Jurkat, Clone E6-1 (cell line): ENCODE results near the gene HOXA1.

Experiments
- DNase-seq: peaks from one replicate; pipeline ENCODE4 v3.0.0-alpha.2; 2011; ENCODE audit warnings: low read depth, low spot score
- H3K4me3 ChIP-seq: 2 replicates; pipeline ENCODE4 v1.5.1; 2011; ENCODE audit warnings: mild to moderate bottlenecking, low read length, control low read depth, moderate library complexity

The HOXA1 gene

DNA sequence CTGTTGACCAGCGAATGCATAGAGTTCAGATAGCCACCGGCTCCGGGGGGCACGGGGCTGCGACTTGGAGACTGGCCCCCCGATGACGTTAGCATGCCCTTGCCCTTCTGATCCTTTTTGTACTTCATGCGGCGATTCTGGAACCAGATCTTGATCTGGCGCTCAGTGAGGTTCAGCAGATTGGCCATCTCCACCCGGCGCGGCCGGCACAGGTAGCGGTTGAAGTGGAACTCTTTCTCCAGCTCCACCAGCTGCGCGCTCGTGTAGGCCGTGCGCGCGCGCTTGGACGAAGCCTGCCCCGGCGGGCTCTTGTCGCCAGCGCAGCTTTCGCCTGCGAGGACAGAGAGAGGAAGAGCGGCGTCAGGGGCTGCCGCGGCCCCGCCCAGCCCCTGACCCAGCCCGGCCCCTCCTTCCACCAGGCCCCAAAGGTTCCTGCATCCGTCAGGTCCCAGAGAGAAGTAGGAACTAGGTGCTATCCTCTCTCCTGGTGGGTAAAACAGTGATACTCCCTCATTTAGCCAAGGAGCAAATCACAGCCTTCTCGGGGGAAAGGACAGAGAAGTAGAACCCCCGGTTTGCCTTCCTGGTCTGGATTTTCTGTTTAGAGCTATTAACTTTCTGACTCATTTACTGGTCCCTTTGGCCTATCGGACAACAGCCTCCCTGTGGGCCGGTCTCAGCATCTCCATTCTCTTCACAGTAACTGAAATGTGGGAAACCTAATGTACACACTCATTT is 12.8 kb upstream of the HOXA1 start:
- H3K4me3 ChIP-seq: no peak overlapping the region
- DNase-seq: no peak

DNA sequence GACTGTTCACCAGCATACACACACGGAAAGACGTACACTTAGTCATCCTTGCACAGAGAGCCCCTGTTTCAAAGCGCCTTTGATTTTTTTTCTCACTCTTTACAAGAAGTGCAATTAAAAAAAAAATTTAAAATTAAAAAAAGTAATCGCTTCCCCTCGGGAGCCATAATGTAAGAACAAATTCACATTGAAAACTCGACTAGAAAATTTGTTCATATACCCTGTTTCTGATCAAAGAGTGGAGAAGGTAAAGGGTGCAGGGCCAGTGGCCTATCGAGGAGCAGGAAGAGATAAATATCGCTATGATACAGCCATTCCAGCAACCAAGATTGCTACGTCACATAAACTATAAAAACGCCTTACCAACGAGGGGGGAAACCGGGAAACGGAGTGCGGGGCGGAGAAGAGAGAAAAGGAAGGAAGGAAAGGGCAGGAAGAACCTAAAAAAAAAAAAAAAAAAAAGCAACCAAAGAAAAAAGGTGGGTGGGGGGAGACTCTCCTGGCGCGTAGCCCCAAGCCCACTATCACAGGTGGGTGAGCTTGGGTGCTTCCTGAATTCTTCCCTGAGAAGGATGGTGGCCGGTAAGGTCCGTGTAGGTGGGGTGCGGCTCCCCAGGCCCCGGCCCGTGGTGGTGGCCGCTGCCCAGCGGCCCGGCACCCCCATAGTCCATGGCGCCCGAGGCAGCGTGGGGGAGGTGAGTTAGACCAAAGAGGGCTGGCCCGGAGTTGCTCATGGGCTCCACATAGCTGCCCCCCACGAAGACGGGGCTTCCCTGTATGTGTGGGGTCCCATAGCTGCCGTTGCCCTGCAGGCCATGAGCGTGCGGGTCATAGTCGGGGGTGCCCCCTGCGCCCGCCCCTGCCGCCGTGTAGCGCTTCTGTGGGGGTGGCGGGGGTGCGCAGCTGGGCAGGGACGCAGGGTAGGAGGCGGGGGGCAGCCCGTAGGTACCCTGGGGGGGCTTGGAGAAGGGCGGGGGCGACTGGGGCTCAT is 11.9 kb upstream of the HOXA1 start:
- no peak overlapping the region for H3K4me3 ChIP-seq
- DNase-seq: no peak

DNA sequence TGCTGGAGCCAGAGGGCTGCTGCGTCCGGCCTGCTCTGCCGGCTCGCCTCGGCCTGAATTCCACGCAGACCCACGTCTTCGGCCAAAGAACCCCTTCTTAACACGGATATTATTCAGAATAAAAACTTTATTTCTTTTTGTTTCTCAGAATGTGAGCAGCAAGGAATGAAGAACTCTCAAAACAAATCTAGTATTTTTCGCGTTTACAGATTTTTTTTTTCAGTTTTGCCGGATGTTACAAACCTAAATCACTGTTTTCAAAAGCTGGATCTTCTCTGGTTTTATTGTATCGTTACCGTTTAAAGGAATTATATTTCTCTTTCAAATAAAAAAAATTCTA is 11.1 kb upstream of the HOXA1 start:
- no peak overlapping the region for H3K4me3 ChIP-seq
- no peak for DNase-seq

DNA sequence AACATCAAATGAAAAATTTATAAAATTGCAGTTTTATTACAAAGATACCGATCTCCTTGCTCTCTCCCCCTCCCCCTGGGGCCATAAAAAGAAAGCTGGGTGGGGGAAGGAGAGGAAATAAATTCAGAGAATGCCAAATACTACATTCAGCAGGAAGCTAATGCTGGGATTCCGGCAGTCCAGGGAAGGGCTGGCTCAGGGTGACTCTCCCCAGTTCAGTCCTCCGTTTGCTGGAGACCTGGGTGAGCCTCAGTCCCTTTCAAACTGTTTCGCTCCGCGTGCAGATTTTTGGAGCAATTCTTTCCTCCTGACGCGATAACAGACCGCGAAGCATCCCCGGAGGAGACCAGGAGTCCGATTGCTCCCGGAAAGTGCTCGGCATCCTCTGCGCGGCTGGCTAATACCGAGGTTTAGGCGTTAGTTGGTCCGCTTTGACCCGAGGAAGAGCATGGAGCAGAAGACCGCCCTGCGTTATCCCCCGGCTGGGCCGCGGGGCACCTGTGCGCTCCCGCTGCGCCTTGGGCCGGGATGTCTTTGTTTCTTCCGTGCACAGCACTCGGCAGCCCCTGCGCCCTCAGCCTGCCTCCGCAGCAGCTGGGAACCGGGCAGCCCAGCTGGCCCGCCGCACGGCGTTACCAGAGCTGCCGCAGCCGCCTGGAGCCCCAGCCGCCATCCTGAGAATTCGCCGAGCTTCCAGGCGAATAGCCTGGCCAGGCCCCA is 10.5 kb upstream of the HOXA1 start:
- no peak overlapping the region for H3K4me3 ChIP-seq
- DNase-seq: no peak

DNA sequence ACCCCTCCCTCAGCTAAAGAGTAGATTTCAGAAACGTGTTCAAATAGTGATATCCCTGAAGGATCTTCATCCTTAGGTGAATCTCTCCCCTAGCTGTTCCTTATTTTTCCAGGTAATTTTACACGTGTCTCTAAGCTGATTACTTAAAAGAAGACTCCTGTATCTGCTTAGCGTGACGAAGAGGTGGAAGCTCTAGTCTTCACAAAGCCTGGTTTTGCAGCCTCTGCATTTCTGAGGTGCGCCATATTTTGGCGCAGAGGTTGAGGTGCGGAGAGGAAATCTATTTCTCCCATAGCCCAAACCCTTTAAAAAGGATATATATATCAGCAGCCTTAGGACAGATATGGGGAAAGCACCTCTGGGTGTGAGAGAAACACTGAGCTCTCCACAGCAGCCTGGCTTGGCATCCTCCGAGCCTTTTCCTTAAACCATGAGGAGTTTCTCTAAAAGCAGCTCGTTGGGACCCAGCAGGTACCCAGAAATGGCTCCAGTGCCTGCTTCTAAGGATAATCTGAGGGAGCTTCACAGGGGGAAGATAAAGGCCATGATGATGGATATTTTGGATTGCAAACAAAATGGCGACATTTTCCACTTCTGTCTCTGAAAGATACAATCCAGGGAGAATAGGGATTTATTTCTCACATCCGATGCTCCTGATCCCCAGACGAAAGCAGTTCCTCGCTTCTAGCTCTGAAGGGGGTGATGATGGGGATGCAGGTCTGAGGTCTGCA is 9.7 kb upstream of the HOXA1 start:
- DNase-seq: no peak
- H3K4me3 ChIP-seq: no peak overlapping the region

DNA sequence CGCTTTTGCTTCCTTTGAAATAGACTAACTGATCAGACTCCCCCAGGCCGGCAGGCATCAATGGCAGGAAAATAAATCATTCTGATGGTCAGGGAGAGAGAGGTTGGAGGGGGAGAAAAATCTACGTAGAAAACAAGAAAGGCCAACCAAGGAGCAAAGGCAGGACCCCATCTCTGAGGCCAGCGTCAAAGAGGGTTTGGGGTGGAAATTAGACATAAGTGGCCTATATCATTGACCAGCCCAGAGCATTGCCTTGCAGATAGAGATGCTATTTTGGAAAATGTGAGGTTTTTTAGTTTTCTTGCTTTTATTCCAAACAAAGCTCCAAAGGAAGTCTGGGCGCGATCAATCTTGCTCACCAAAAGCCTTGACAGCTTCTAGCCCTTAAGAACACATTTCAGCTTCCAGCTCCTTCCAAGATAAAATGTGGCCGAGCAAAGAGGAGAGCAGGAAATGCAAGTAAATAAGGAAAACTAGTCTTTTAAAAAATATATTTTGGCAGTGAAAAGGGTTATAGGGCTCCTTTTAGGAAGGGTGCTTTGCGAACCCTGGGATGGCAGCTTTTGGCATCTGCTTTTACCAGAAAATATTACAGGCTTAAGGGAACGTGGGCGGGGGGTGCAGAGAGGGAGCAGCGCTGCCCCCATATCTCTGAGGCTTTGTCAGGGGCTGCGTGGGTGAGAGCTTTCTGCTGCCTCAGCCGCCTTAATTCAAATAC is 8.7 kb upstream of the HOXA1 start:
- DNase-seq: no peak
- H3K4me3 ChIP-seq: no peak overlapping the region

DNA sequence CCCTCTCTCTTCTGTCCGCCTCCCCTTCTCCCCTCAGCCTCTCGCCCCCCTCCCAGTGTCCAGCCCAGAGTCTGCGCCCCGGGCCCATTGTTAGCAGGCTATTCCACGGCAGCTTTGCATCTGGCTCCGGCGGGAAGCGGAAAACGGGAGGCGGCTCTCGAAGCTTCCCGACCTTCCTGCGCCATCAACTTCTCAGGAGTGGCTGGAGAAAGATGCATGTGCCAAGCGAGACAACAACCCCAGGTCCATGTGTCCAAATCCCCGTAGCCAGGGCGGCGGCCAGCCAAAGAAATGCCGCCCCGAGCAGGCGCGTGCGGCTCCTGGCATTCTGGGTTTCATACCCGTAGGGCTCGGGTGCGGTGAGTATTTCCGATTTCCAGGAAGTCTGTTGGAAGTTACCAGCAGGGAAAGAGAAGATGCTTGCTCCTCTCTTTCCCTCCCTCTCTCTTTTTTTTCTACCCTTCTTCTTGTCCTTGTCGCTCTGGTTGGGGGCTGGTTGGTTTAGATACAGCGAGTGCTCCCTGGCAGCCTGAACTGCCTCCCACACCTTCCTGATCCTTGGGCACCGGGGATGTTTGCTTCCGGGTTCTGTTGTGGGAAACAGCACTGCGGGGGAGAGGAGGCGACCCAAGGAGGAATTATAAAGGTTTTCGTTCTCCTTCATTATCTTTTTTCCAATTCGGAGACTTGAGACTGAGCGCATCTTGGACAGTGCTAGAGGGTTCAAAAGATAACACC is 7.9 kb upstream of the HOXA1 start:
- no peak overlapping the region for H3K4me3 ChIP-seq
- DNase-seq: no peak

DNA sequence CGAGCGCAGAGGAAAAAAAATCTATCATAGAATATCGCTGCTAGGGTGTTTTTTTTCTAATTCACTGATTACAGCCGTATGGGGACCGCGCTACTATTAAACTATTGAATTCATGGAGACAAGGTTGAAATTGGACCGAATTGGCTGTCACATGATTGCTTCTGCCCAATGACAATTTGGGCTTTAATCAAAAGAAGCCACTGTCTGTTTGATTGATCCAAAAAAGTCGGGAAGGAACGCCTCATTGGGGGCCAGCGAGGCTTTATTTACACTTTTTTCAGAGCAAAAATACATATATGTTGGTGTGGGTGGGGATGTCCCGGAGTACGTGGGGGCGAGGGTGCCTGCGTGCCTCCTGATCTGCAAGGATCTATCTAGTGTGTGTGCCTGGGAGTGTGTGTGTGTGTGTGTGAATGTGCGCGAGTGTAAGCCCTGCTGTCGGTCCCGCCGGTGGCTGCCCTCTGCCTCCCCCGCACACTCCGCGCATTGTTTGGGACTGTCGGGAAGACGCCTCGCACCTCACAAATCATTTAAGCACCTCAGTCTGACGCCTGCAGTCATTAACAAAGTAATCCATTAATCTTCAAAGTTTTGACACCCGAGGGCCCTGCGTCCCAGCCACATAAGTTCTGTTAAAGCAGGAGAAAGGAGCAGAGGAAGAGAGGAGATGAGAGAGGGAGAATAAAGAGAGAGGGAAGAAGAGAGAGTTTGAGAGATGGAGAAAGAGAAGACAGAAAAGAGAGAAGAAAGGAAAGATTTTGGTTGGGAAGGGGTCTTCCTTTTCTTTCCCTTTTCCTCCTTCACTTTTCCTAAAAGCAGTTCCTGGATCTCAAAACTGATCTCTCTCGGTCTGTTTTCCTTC is 7.0 kb upstream of the HOXA1 start, which contains the start of gene HOXA2:
Gene HOXA2 (minus strand): TSS at position 103 of the 862 bp plus-strand sequence. CDS start 183 bp downstream, outside the sequence.
- H3K4me3 ChIP-seq: no peak within 1 kb of the TSS
- DNase-seq: no peak

DNA sequence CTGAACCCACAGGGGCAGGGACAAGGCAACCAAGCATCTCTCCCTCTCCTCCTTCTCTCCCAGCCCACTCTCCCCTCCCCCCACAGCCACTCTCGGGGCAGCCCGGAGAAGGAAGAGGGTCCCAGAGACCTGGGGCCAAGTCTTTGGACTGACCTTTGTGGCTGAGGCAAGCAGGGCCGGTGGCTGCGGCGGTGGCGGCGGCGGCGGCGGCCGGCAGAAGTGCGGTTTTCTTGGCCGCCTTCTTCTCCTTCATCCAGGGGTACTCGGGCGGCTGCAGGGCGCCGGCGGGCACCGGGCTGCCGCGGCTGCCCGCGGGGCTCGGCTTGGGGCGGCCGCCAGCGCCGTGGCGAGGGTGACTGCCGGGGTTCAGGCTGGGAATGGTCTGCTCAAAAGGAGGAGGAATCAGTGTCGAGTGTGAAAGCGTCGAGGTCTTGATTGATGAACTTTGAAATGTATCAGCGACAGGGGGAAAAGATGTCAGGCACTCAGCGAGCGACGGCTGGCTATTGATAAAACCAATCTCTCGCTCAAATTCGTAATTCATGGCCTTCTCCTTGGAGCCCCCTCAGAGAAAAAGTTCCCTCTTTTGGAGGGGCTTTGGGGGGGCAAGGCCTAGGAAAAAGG is 6.3 kb upstream of the HOXA1 start:
- H3K4me3 ChIP-seq: no peak overlapping the region
- DNase-seq: no peak

DNA sequence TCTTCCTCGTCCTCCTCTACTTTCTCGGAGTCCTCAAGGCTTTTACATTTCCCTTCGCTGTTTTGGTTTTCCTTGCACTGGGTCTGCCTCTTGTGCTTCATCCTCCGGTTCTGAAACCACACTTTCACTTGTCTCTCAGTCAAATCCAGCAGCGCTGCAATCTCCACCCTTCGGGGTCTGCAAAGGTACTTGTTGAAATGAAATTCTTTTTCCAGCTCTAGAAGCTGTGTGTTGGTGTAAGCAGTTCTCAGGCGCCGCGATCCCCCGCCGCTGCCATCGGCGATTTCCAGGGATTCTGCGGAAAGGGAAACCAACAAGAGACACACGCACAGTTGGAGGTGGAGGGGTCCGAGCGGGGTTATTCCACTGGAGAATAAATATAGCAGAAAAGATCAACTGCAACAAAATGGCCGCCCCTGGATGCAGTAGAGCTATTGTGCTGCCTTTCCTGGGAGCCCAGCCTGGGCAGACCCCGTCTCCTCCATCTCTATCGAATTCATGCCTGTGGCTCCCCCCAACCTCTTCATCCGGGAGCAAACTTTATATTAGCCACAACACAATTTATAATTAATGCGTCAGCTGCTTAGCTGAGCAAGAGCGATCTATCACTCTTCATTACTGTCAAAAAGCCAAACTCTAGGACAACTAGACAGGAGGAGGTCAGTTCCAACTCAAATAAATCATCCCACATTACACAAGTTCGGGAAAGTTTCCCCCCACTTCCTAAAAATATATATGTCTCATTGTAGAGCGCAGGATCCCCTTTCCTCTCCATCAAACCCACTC is 5.6 kb upstream of the HOXA1 start:
- H3K4me3 ChIP-seq: no peak overlapping the region
- DNase-seq: no peak

DNA sequence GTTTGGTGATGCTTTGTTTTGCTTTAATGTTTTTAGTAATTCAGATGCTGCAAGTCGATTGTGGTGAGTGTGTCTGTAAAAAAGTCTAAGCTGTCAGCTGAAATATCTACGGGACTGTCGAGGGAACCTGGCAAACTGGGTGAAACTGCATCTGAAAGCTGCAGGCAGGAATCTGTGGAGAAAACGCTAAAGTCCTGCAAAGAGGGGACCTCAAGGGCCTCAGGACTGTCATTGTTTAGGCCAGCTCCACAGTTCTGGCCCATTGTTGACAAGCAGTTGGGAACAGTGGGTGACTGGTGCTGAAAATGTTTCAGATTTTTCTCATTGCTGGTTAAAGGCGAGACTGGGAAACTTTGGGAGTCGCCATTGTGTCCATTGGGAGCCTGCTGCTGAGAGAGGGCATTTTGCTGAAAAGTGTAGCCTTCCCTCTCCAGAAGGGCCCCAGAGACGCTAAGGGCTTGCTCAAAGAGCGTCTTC is 4.9 kb upstream of the HOXA1 start:
- no peak for DNase-seq
- no peak overlapping the region for H3K4me3 ChIP-seq

DNA sequence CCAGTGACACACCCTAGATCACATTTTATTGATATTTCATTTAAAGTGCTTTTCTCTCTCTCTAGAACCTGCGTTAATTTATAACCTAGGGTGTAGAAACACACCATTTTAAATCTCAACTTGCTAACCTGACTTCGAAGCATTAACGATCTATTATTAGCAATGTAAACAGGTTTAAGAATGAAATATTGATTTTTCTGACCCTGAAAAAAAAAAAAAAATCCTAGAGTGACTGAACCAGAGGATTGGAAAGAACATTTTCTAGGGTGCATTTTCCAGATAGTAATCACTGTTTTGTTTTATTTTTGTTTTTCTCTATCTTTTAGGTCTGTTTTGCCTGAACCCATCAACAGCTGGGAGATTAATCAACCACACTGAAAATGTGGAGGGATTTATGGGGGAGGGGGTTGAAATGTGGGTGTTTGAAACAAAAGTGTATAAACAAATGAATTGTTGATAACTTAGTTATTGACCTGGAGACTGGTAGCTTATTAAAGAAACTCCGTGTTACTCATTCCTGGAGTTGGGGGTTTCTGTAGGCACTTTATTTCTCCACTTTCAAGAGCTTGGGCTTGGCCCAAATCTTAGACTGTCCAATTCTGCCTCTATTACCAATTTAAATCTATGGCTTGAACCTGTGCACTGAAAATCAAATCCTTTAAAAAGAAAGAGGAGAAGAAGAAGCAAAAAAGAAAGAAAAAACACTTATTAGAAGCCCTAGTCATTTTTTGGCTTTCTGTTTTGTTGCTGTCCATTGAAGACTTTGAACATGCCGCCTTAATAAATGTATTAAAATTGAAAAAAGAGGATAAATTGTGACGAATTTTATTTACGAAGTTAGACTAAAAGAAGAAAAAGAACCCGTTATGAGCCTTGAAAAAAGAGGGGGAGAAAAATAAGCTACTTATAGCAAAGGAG is 3.9 kb upstream of the HOXA1 start:
- no peak for DNase-seq
- H3K4me3 ChIP-seq: no peak overlapping the region

DNA sequence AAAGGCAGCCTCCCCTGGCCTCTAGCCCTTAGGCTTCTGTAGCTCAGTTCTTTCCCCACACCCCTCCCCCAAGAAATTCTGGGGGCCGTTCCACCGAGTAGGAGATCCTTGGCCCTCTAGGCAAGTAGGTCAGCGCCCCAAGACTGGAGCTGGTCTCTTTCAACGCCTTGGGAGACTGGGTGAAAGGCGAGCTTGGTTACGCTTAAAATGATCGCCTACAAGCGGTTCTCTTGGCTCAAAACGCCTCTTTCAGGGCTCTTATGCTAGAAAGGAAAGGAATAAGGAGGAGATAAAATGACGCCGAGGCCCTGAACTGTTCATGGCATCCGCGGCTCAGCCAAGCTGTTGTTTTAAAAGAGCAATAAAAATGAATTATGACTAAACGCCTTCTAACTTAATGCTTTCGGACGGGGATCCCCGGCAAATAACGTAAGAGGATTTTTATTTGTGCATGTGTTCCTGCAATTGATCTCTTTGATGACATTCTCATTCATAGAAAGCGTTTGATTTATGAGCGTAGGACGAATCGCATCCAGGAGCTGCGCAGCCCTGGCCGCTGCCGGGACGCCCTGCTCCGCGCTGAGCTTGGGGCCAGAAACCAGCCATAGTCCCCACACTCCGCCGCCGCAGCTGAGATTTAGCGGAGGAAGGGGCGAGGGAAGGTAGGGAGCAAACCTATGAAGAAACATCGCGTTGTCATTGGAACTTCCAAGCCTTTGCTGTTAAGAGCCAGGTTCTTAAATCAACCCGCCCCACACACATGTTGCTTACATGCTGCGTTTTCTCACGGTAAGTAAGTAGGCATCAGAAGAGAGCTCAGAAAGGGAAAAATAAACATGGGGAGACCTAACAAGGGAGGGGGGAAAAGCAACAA is 3.0 kb upstream of the HOXA1 start:
- no peak for DNase-seq
- no peak overlapping the region for H3K4me3 ChIP-seq
